K562 (cell line): ENCODE measurements around the gene PRLHR. TPM values are rescaled to one million over a fixed set of nuclear protein-coding genes. Genes with fewer than 3 reads are reported as not detected.

Experiments
- ATAC-seq: fragments of 200-7000 bp; cut with Tn5 transposase; 3 replicates; pipeline ENCODE4 v1.9.1; 2020; ENCODE audit warnings: moderate library complexity
- BruUV-seq: library from RNA; stranded (reverse); fragments of 400-500 nt; replicated peaks from 2 replicates; lab custom pipeline; 2021; lab: Mats Ljungman, UMichigan
- CTCF ChIA-PET: fragments of 300-600 bp; formaldehyde crosslinking; extraction: SDS; loops from one replicate; lab custom pipeline; 2021; ENCODE audit warnings: low intra/inter-chr PET ratio; lab: Yijun Ruan, JAX
- POLR2A ChIA-PET: fragments of 300-600, 350-650 bp; sonication (Branson Sonifier 250); formaldehyde crosslinking; extraction: SDS; loops from one replicate; lab custom pipeline; 2021; ENCODE audit warnings: antibody characterized with exemption, inconsistent platforms; lab: Yijun Ruan, JAX
- DNase-seq, 4 experiments: peaks; one replicate each; pipeline versions ENCODE4 v3.0.0 to v3.0.0-alpha.2; 2011 to 2018; ENCODE audit warnings: low spot score in 3 of 4, mixed read lengths in 3 of 4; ENCODE audit errors: extremely low read depth in 1 of 4
- FAIRE-seq: peaks from 2 replicates; lab custom pipeline; 2011; peaks lifted over from hg19 to GRCh38; lab: Jason Lieb, UNC
- H2AFZ ChIP-seq: 2 replicates; pipeline ENCODE4 v1.6.0; 2011; ENCODE audit warnings: low read depth, low read length, control low read depth, inconsistent platforms
- H3K27ac ChIP-seq: fragments of 200-600 bp; 3 replicates; pipeline ENCODE4 v1.8.0; 2011; ENCODE audit warnings: low read depth, mild to moderate bottlenecking, control low read depth, inconsistent platforms, low read length, moderate library complexity, mixed read lengths; ENCODE audit errors: extremely low read depth
- H3K27me3 ChIP-seq, 2 experiments: fragments of 300-600 bp in 1 of 2; 2 replicates in 1 of 2; 3 replicates in 1 of 2; pipeline versions ENCODE4 v1.6.0 to v1.8.0; 2011; ENCODE audit warnings: inconsistent platforms in 2 of 2, low read length in 2 of 2, mild to moderate bottlenecking in 1 of 2, mixed read lengths in 1 of 2, moderate library complexity in 1 of 2; ENCODE audit not compliant: control insufficient read depth in 2 of 2, insufficient read depth in 2 of 2
- H3K36me3 ChIP-seq: fragments of 300-600 bp; 3 replicates; pipeline ENCODE4 v1.8.0; 2011; ENCODE audit warnings: mild to moderate bottlenecking, low read length, inconsistent platforms; ENCODE audit not compliant: control insufficient read depth, insufficient read depth
- H3K4me1 ChIP-seq, 2 experiments: fragments of 200-600 bp in 1 of 2; replicated peaks in 1 of 2; 2 replicates in 1 of 2; 3 replicates in 1 of 2; pipeline versions ENCODE4 v1.5.1 to v1.8.0; 2011; ENCODE audit warnings: inconsistent platforms in 2 of 2, low read length in 2 of 2, mild to moderate bottlenecking in 1 of 2, mixed read lengths in 1 of 2, moderate library complexity in 1 of 2; ENCODE audit not compliant: control insufficient read depth in 2 of 2, insufficient read depth in 2 of 2
- H3K4me2 ChIP-seq: 2 replicates; pipeline ENCODE4 v1.6.1; 2011; ENCODE audit warnings: low read length, control low read depth, inconsistent platforms, mixed read lengths; ENCODE audit not compliant: insufficient read depth
- H3K4me3 ChIP-seq: fragments of 200-600 bp; sonication (generic), shearing (Covaris generic); 2 replicates; pipeline ENCODE4 v1.5.1; 2016; ENCODE audit warnings: control low read depth, inconsistent platforms
- H3K79me2 ChIP-seq: fragments of 200-600 bp; 3 replicates; pipeline ENCODE4 v1.8.0; 2011; ENCODE audit warnings: low read length, inconsistent platforms; ENCODE audit not compliant: control insufficient read depth, insufficient read depth
- H3K9ac ChIP-seq, 2 experiments: 2 replicates each; pipeline versions ENCODE4 v1.6.0 to v1.6.1; 2011; ENCODE audit warnings: low read depth in 2 of 2, low read length in 2 of 2, control low read depth in 1 of 2, inconsistent platforms in 1 of 2, mild to moderate bottlenecking in 1 of 2, mixed read lengths in 1 of 2; ENCODE audit not compliant: insufficient read depth in 1 of 2
- H3K9me1 ChIP-seq: one replicate; pipeline ENCODE4 v1.6.0; 2011; ENCODE audit warnings: inconsistent platforms, mild to moderate bottlenecking, low read length, moderate library complexity; ENCODE audit not compliant: control insufficient read depth, insufficient read depth
- H3K9me3 ChIP-seq: replicated peaks from 2 replicates; pipeline ENCODE4 v1.5.1; 2011; ENCODE audit warnings: low read depth, low read length, inconsistent platforms; ENCODE audit not compliant: control insufficient read depth, insufficient read depth
- H4K20me1 ChIP-seq: replicated peaks from 2 replicates; pipeline ENCODE4 v1.6.1; 2011; ENCODE audit warnings: low read length, inconsistent platforms, mixed read lengths; ENCODE audit not compliant: control insufficient read depth, insufficient read depth
- CHD4 ChIP-seq: fragments of 200-600 bp; sonication (generic); IDR thresholded peaks from 3 replicates; pipeline ENCODE4 v1.6.1; 2012; ENCODE audit warnings: low read depth, mild to moderate bottlenecking, mixed read lengths, low read length, inconsistent platforms; ENCODE audit not compliant: insufficient read depth, insufficient replicate concordance, poor library complexity, severe bottlenecking
- MCM7 ChIP-seq, 2 experiments: fragments of 450-650 bp; IDR thresholded peaks; 2 replicates each; pipeline ENCODE4 v1.6.1; 2016 to 2018
- MTA2 ChIP-seq: fragments of 450-650 bp; IDR thresholded peaks from 2 replicates; pipeline ENCODE4 v1.6.1; 2016; ENCODE audit warnings: low read depth
- ZKSCAN1 ChIP-seq: fragments of 150-350 bp; IDR thresholded peaks from 2 replicates; pipeline ENCODE4 v1.6.1; 2016; ENCODE audit warnings: low read depth, low read length
- ZNF277 ChIP-seq: fragments of 250-450 bp; sonication (Bioruptor Pico); IDR thresholded peaks from 2 replicates; pipeline ENCODE4 v1.8.0; 2022; ENCODE audit warnings: inconsistent platforms, mild to moderate bottlenecking, moderate library complexity, borderline replicate concordance
- ZNF436 ChIP-seq: fragments of 250-450, 450-650 bp; sonication (Bioruptor Pico); formaldehyde crosslinking; IDR thresholded peaks from 2 replicates; pipeline ENCODE4 v1.7.0; 2020; ENCODE audit warnings: mild to moderate bottlenecking
- ZNF551 ChIP-seq: fragments of 250-450 bp; sonication (Bioruptor Pico); IDR thresholded peaks from 2 replicates; pipeline ENCODE4 v1.5.0; 2021; ENCODE audit warnings: mild to moderate bottlenecking, moderate library complexity
- ZNF75A ChIP-seq: fragments of 450-650 bp; formaldehyde crosslinking; IDR thresholded peaks from 2 replicates; pipeline ENCODE4 v1.4.0; 2020; ENCODE audit warnings: mild to moderate bottlenecking
- WGBS: fragments of 100-300 bp; shearing (Covaris generic); methylation state at CpG from one replicate; pipeline ENCODE4 v1.1.6; 2016; ENCODE audit warnings: low coverage, mixed read lengths; ENCODE audit not compliant: insufficient coverage; ENCODE audit errors: missing lambda C conversion rate; 5-methylcytosine and 5-hydroxymethylcytosine counted together
- in situ Hi-C: fragments of 300-500 bp; cut with MboI; formaldehyde crosslinking; loops from 4 replicates; pipeline ENCODE4 v1.15.0; 2018; ENCODE audit warnings: inconsistent platforms, mixed read lengths
- intact Hi-C: fragments of 100-400 bp; cut with micrococcal nuclease; formaldehyde crosslinking; loops from 2 replicates; pipeline ENCODE4 v1.14.2; 2022
- polyA plus RNA-seq, 8 experiments: library from polyadenylated mRNA; depleted of rRNA in 4 of 8; stranded (reverse) in 5 of 8; unstranded in 3 of 8; fragments of >200 nt; fragmentation: Nextera tagmentation in 2 of 8; fragmentation: Illumina TruSeq in 1 of 8; extraction: Ambion mirVana in 2 of 8; extraction: Trizol in 1 of 8; gene quantifications; 2 replicates each; pipeline versions ENCODE4 v1.2.1 to v1.2.3, GENCODE V29; 2011 to 2014; ENCODE audit warnings: inconsistent platforms in 1 of 8, missing spikeins in 1 of 8
- total RNA-seq, 7 experiments: library from RNA; depleted of rRNA in 6 of 7; stranded (reverse); fragments of >200 nt in 6 of 7; fragmentation: Illumina TruSeq in 2 of 7; extraction: Trizol in 2 of 7; gene quantifications; 2 replicates each; pipeline versions ENCODE4 v1.2.1 to v1.2.3, GENCODE V29; 2011 to 2021; ENCODE audit warnings: low replicate concordance in 1 of 7

The PRLHR gene
- total and polyA plus RNA-seq, 9 of the 15 experiments (the other 6 are each of a cell fraction or from before 2014, with no cell fraction given): not detected

DNA sequence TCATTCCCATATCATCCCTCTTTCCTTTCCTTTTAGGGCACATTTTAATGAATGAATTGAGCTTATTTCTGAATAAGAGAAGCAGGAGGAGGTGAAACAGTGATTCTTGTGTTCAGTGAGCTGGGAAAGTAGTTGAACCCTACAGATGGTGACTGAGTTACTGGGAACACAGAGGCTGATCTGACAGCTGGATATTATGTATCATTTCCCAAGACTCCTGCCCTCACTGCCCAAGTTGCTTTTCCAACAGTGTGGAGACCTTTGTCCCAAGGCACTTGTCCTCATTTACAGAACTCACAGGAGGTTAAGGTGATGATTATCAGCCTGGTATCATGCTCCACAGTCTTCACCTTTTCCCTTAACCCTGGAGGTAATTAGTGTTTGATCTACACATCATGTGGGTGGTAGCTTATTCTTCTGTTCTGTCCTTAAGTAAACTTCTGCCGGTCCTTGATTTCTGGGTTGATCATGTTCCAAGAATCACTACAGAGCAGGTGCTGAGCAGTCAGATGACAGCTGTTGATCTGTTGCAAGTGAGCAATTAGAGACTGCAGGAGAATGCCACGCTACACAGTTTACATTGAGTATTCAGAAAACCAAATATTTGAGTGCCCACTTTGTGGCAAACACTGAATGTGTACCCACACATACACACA lies 2.6 kb downstream of the PRLHR start:
- Histone ChIP-seq H3K4me3 (no peak overlapping the region), H3K79me2 (no peaks in the 10 kb centered on the region), H3K9me1 (no peaks in the 10 kb centered on the region), H2AFZ (no peak overlapping the region), H3K4me2 (no peak overlapping the region), H3K4me1 (peaks cover 0 to 17% of the 10 kb centered on the region in 2 experiments; a peak in 2 of 5 replicates), H3K36me3 (no peaks in the 10 kb centered on the region), H4K20me1 (no peaks in the 10 kb centered on the region), H3K9me3 (no peaks in the 10 kb centered on the region), H3K9ac (no peak overlapping the region), H3K27me3 (peaks cover 0 to 14% of the 10 kb centered on the region in 2 experiments; a peak in 2 of 5 replicates), H3K27ac (no peak overlapping the region)
- ATAC-seq: no peak
- intact Hi-C loops (no loop called here), in situ Hi-C loops (no loop called here)
- TF ChIP-seq MCM7 (IDR thresholded peaks at IDR 0.05) (no peak), ZKSCAN1 (no peak), ZNF277 (CRISPR knock-in tag) (no peak), CHD4 (no peak), ZNF551 (CRISPR knock-in tag) (no peak), ZNF436 (CRISPR knock-in tag) (no peak), ZNF75A (CRISPR knock-in tag) (no peak), MTA2 (no peak)
- FAIRE-seq: no peak
- CTCF ChIA-PET: no interaction called here
- WGBS: 0% methylated on average over 2 of the region's 2 CpGs
- DNase-seq: no peak
- POLR2A ChIA-PET: interaction anchor here (0.7 kb wide), 1 partner anchor 401 kb away, joined by 4 read pairs; no protein-coding TSS in a partner anchor
- BruUV-seq: no TSS peak
